Suppressor macrophage treated with lipopolysaccharide for 4 hours (primary cell): ENCODE results near the gene HGF.
"Not testable (repeated sequence)": the region's sequence is repeated elsewhere in the genome, so short reads cannot be mapped to it uniquely, and the experiment has no call there.

Source experiments
- DNase-seq: peaks from one replicate; pipeline ENCODE4 v3.0.0-alpha.2; 2020

Gene HGF

GRCh38 chr7:81769891-81770727 is at the start of gene HGF:
Gene HGF (minus strand): TSS chr7:81770047. CDS start chr7:81769971, 76 bp downstream.
- peak; percentile 19 for DNase-seq

DNA sequence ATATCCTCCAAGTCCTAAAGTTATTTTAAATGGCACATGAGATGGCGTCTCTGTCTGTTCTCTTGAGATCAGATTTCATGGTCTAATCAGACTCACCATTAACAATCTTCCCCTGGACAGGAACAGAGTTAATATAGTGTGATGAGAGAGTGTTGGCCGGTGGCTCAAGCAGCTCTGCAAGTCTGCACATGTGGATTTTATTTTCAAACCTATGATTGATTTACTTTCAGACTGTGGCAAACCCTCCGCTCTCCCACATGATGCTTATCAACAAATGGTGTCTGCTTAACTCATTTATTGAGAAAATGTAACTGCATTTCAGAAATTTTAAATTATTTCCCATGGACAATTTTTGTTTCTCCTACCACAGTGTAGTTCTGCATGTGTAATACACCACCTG is 46.5 kb upstream of the HGF start:
- DNase-seq = no peak

GRCh38 chr7:81812866-81813476 is 43.1 kb upstream of the HGF start:
- DNase-seq = not testable (repeated sequence)

DNA sequence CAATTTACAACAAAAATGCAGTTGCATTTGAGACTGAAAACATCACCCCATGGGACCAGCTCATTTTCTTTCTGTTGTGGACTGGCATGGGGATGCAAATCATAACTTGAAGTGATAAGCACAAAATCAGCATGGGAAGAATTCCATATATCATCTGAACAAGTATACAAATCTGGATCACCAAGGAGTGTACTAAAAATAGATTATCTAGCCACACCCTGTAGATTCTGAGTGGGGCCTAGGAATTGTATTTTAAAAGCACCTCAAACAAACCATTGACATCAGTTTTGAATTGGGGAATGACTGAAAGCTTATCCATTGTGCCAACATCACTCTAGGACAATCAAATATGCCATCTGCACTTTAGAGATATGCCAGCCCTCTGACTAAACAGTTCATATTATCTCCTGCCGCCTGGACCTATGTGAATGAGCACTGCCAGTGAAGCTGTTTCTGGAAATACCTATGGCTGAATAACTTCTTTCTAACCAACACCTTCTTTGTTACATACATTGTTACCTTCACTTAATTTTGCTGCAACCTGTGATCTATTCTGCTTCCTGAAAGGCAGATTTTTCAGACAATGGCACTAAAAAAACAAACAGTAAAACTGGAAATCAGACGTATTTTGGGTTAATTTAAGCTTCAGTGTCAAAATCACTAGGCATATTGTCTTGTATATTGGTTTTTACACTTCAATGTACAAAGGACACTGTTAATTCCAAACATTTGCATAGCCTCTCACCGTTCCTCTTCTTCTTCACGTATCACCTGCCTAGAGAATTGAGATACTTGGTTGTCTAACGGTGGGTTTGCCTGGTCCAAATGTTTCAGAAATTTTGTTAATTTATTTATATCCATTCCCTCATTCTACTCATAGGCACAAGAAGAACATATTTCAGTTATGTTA is 42.4 kb upstream of the HGF start:
- DNase-seq = no peak

GRCh38 chr7:81810476-81811155 is 40.8 kb upstream of the HGF start:
- DNase-seq = peak; percentile 54

- DNase-seq = not testable (repeated sequence)
Measured at GRCh38 chr7:81808310-81808709, 38.5 kb upstream of the HGF start.

DNA sequence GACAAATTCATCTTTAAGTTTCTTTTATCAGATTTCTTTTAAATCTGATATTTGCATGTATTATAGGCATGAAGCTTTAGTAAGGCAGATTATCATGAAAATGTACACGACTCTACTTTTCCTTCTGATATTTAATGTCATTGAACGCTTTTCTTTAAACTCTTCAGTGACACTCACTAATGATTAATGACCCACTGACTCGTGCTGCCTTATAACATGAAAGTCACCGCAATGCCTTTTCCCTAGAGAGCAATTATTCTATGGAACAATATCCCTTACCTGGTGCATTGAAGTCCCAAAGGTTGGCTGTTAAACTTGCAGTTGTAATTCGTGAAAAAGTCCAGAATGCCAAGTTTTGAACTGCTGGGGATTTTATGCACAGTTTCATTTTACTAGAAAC is 33.4 kb upstream of the HGF start:
- no peak for DNase-seq

DNA sequence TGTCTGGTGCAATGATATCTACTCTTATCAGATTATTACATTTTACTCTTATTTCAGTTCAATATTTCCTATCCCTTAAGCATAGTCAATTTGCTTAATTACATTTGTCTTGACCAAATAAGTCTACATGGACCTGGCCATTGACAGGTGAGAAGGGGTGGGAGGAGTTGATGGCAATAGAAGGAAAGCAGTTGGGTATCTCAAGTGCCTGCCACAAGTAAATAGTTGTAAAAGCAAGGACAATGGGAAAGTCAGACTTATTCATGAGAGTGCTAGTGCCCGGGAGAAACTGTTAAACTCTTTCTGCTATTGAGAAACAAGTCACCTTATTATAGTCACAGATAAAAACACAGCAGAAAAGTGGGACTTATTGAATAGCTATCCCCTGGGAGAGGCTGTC is 32.4 kb upstream of the HGF start:
- DNase-seq = no peak

GRCh38 chr7:81801532-81801931 is 31.7 kb upstream of the HGF start:
- no peak for DNase-seq

DNA sequence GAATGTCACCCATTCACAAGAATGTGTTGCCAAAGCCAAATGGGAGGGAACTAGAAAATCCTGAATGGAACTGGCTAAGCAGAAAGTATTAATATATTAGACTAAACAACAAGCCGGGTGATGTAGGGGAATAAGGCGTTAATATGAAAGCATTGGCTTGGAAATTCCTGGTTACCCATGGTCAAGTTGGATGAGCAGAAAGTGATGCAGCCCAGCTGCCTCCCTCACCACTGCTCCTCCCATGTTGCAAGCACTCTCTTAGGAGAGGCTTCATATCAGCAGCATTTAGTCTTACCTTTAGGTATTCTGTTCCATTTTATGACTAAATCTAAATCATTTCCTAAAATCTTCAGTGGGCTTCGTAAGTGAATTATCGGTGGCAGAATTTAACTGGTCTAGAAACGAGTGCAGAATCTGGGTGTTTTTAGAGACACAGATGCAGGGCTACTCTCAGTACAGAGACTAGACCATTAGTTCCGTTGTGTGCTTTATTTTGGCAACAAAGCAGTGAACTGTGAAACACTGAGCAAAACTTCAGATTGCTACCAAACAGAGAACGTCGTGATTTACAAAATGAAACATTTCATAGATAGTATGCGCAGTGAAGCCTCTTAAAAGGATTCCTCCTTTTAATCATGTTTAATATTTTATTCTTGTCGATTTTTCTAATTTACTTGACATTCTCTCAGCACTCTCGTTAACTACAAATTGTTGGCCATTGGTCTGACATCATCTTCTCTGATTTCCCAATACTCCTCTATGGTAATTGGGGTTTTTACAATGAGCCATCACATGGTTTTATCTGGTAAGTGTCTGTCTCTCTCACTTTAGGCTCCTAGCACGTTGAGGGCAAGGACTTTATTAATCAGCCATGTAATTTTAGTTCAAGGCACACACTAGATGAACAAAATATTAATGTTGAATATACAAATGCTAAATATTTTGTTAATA is 22.0 kb upstream of the HGF start:
- DNase-seq = peak; percentile 37

DNA sequence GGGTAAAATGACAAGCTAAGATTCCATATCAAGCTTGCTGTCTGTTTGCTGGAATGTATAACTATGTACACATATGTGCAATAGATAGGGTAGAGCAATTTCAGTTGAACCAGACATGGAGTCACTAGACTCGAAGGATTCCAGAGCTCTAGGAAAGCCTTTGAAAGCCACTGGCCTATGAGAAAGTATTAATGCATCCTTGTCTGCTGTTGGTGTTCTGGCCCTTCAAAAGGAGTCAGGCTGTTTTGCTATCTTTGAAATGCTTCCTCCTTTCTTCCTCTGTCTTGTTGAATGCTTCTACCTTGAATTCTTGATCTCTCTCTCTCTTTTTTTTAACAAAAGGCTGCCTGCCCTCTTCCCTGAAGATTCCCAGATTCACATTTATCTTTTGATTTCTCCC is 20.8 kb upstream of the HGF start:
- DNase-seq = no peak

DNA sequence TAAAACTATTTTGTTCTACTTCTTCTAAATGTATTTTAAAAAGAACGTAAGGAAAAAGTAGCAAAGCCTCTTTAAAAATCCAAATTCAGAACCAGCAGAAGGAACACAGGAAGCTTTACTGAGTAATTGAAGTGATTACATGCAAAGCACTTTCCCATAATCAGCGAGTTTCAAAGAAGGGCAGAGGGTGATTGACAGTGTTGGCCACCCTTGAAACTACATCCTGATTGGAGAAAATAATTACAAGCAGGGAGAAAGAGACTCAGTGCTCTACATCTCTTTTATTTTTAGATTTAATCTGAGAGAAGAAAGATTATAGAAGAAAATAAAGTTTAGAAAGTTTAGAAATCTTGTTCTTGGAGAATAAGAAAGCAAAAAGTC is 20.3 kb upstream of the HGF start:
- no peak for DNase-seq

DNA sequence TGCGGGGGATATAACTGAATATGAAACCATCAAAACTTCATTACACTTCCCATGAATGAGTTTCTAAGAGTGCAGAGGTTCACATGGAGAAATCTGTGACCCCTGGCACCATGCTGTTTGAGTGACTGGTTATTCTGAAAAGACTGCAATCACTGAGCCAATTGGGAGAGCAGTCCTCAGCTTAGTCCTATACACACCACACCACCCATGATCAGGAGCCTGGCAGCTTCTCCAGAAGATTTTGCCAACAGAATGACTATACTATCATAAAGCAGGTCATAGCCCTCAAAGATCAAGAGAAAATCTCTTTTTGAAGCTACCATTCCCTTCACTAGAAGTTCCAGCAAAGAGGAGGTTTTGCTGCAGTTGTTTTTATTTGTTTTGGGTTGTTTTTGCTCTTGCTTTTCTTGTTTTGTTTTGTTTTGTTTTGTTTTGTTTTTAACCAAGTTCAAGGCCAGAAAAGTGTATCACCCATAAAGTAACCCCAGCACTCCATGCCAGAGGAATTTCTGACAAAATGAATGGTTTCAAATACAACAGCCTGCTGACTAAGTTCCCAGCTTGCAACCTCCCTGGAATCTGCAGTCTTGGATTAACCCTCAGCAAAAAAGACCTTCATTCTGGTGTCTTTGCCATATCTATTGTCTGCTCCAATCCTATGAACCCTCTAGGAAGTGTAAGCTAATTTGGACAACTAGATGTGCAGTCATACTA is 19.7 kb upstream of the HGF start:
- DNase-seq = no peak

GRCh38 chr7:81788246-81788645 is 18.4 kb upstream of the HGF start:
- DNase-seq = no peak

DNA sequence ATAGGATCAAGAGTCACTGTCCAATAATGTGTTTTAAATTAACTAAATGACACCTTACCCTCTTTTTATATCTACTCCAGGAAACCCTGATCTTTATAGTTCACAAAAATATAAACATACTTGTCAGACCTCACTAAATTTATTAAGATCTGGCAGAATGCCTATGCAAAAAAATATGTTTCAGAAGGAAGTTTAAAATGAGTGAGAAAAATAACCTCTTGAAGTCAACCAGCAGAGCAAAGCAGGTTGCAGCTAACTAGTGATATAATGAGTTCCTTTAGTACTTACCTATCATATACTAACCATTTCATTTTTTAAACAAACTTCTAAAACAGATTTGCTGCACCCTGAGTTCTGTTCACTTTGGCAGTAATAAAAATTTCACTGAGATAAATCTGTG is 14.0 kb upstream of the HGF start:
- no peak for DNase-seq

DNA sequence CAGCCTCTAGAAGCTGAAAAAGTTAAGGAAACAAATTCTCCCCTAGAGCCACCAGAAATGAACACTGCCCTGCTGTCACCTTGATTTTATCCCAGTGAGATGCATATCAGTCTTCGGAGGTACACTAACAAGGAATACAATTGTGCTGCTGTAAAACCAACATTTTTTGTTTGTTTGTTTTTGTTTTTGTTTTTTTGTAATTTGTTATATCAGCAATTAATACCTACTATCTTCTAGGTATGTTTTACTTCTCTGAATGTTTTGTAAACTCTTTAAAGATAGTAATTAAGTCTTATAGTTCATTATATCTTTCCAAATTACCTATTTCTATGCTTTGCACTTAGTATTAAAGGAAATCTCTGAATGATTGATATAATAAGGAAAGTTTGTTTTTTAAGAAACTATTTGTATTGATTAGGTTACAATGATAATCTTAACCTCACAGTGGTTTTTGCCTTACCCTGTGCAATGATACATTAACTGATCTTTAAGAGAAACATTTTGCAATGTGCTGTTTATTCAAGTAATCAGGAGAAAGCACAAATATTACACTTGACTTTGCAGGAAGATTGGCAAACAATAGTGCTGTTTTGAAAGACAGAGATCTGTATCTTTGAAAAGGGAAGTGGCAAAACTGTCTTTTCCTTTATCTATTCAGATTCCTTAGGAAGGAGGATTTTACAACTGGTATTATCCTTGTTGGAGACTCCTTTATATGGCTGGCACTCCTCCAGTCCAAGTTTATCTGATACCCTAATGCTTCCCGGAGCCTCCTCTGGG is 11.3 kb upstream of the HGF start:
- peak; percentile 30 for DNase-seq

- DNase-seq = peak; percentile 49
Measured at GRCh38 chr7:81779706-81780105, 9.9 kb upstream of the HGF start.

GRCh38 chr7:81777697-81778096 is 7.8 kb upstream of the HGF start:
- no peak for DNase-seq

- no peak for DNase-seq
Measured at GRCh38 chr7:81776948-81777630, 7.2 kb upstream of the HGF start.

DNA sequence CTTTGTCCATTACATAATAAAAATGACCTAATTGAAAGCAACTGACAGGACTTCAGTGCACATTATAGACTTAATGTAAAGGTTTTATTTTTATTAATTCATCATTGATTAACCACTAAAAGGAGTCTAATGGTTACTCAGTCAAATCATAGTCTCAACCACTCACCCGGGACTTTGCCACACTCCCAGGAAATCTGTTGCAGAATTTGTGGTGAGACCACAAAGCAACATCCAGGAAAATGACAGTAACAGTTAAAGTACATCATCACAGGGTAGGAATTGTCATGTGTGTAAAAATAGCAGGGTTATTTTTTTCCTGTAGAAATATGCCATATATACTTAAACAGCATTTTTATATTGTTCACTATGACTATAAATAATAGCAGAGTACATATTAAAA is 6.3 kb upstream of the HGF start:
- peak; percentile 74 for DNase-seq
